ENCODE results near the gene DUSP23.

GRCh38 chr1:159821171-159821867, 40.6 kb downstream of the DUSP23 start:
- peak in 1 of 4 donors; percentile 60 for TF ChIP-seq CTCF (IDR thresholded peaks at IDR 0.05)
- no peak for TF ChIP-seq POLR2A (IDR thresholded peaks at IDR 0.05)
